Suprapubic skin (tissue), 4 donors: ENCODE results near the gene NDUFS8. TPM values are rescaled to one million over a fixed set of nuclear protein-coding genes. Genes with fewer than 3 reads are reported as not detected.
A peak's percentile ranks its signal among the peaks of the same experiment; 100 is the strongest.

Experiments used
- DNase-seq, 2 donors: peaks; one replicate each; pipeline ENCODE4 v3.0.0-alpha.2; 2019; ENCODE audit warnings: low spot score in 2 of 2
- H3K27ac ChIP-seq: fragments of 200-600 bp; sonication (generic); one replicate; pipeline ENCODE4 v1.5.1; 2019
- H3K27me3 ChIP-seq: fragments of 200-600 bp; sonication (generic); one replicate; pipeline ENCODE4 v1.5.1; 2019
- H3K36me3 ChIP-seq: fragments of 200-600 bp; sonication (generic); one replicate; pipeline ENCODE4 v1.5.1; 2019
- H3K4me1 ChIP-seq: fragments of 200-600 bp; sonication (generic); one replicate; pipeline ENCODE4 v1.5.1; 2019
- H3K4me3 ChIP-seq: fragments of 200-600 bp; sonication (generic); one replicate; pipeline ENCODE4 v1.5.1; 2019; ENCODE audit warnings: mild to moderate bottlenecking
- H3K9me3 ChIP-seq: fragments of 200-600 bp; sonication (generic); one replicate; pipeline ENCODE4 v1.5.1; 2019
- CTCF ChIP-seq, 2 donors: fragments of 200-600 bp in 1 of 2; fragments of 450-650 bp in 1 of 2; sonication (generic) in 1 of 2; IDR thresholded peaks; one replicate each; pipeline ENCODE4 v1.5.1; 2016 to 2019; ENCODE audit warnings: antibody characterized with exemption in 2 of 2, mild to moderate bottlenecking in 1 of 2, moderate library complexity in 1 of 2
- EP300 ChIP-seq: sonication (generic); formaldehyde crosslinking; IDR thresholded peaks from one replicate; pipeline ENCODE4 v1.6.1; 2017; ENCODE audit warnings: antibody characterized with exemption
- POLR2A ChIP-seq, 2 donors: fragments of 450-650 bp; IDR thresholded peaks; one replicate each; pipeline ENCODE4 v1.6.1; 2017; ENCODE audit warnings: antibody characterized with exemption in 2 of 2, mild to moderate bottlenecking in 2 of 2, moderate library complexity in 2 of 2
- POLR2AphosphoS5 ChIP-seq, 3 donors: sonication (generic); formaldehyde crosslinking; IDR thresholded peaks; one replicate each; pipeline ENCODE4 v1.6.1; 2017; ENCODE audit warnings: antibody characterized with exemption in 3 of 3
- WGBS: methylation state at CpG from one replicate; pipeline ENCODE4 v1.1.5; 2018; 5-methylcytosine and 5-hydroxymethylcytosine counted together
- total RNA-seq, 4 donors: library from RNA; depleted of rRNA; stranded (reverse); fragments of >200 nt; gene quantifications; one replicate each; pipeline ENCODE4 v1.1.0, GENCODE V29; 2016

NDUFS8 gene
- total RNA-seq, 4 donors from 2014 or later: 90.8 to 155 (median 148) TPM

GRCh38 chr11:68007498-68008380, 22.7 kb upstream of the NDUFS8 start:
- Histone ChIP-seq H3K4me1 (peaks cover 58% of the 10 kb centered on the region), H3K9me3 (no peaks in the 10 kb centered on the region), H3K27ac (no peak overlapping the region), H3K4me3 (no peak overlapping the region), H3K36me3 (no peaks in the 10 kb centered on the region), H3K27me3 (no peaks in the 10 kb centered on the region)
- TF ChIP-seq EP300: no peak
- TF ChIP-seq POLR2A (IDR thresholded peaks at IDR 0.05): no peak
- TF ChIP-seq CTCF (IDR thresholded peaks at IDR 0.05): no peak
- TF ChIP-seq POLR2AphosphoS5 (IDR thresholded peaks at IDR 0.05): no peak
- 77% methylated on average over 10 of the region's 16 CpGs for WGBS
- peak in 1 of 2 donors; percentile 57 for DNase-seq

- H3K27me3 ChIP-seq: no peaks in the 10 kb centered on the region
- DNase-seq: peak; percentile 71 to 76
- H3K27ac ChIP-seq: peak overlapping the region; percentile 88
- no peaks in the 10 kb centered on the region for H3K9me3 ChIP-seq
- no peaks in the 10 kb centered on the region for H3K36me3 ChIP-seq
- H3K4me1 ChIP-seq: peaks cover 59% of the 10 kb centered on the region
- TF ChIP-seq CTCF (IDR thresholded peaks at IDR 0.05) (no peak), POLR2A (IDR thresholded peaks at IDR 0.05) (no peak), POLR2AphosphoS5 (IDR thresholded peaks at IDR 0.05) (no peak), EP300 (no peak)
- H3K4me3 ChIP-seq: no peak overlapping the region
- WGBS: 57% methylated on average over 11 of the region's 27 CpGs
Measured at GRCh38 chr11:68008381-68009337, 21.8 kb upstream of the NDUFS8 start.

- Histone ChIP-seq H3K4me3 (peak overlapping the region; percentile 46), H3K4me1 (peaks cover 60% of the 10 kb centered on the region), H3K27me3 (no peaks in the 10 kb centered on the region)
Measured at GRCh38 chr11:68009391-68010089, 20.9 kb upstream of the NDUFS8 start.

More at GRCh38 chr11:68009391-68010089, 20.9 kb upstream of the NDUFS8 start:
- WGBS: 67% methylated on average over 12 of the region's 12 CpGs
- no peak for DNase-seq
- H3K27ac ChIP-seq: peak overlapping the region; percentile 88
- H3K36me3 ChIP-seq: no peaks in the 10 kb centered on the region
- H3K9me3 ChIP-seq: no peaks in the 10 kb centered on the region
- no peak for TF ChIP-seq POLR2A (IDR thresholded peaks at IDR 0.05)
- no peak for TF ChIP-seq EP300
- no peak for TF ChIP-seq POLR2AphosphoS5 (IDR thresholded peaks at IDR 0.05)
- no peak for TF ChIP-seq CTCF (IDR thresholded peaks at IDR 0.05)
